Stimulated activated CD4-positive, alpha-beta T cell treated with anti-CD3 and anti-CD28 coated beads, Interleukin-4, amount 100 ng/mL, for 48 hours (primary cell): ENCODE measurements around the gene TCF20.

Experiments used
- DNase-seq, 2 donors: peaks; one replicate each; pipeline ENCODE4 v3.0.0-alpha.2; 2020; ENCODE audit warnings: low read depth in 2 of 2

TCF20 gene

GRCh38 chr22:42261296-42261695 lies 9.2 kb downstream of the TCF20 start:
- DNase-seq = no peak

GRCh38 chr22:42258126-42258525 lies 12.3 kb downstream of the TCF20 start:
- DNase-seq = no peak

- no peak for DNase-seq
Measured at GRCh38 chr22:42257386-42257785, 13.1 kb downstream of the TCF20 start.

DNA sequence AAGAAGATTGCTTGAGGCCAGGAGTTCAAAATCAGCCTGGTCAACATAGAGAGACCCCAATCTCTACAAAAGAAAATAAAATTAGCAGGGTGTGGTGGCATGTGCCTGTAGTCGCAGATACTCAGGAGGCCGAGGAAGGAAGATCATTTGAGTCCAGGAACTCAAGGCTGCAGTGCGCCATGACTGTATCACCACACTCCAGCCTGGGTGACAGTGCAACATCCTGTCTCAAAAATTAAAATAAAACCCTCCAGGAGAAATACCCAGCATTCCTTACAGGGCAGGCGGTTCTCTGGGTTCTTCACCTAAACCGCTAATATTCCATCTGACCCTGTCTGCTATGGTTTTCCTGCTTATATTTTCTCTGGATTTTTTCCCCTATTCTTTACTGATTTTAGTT lies 13.5 kb downstream of the TCF20 start:
- DNase-seq = no peak

- no peak for DNase-seq
Measured at GRCh38 chr22:42256220-42256619, 14.2 kb downstream of the TCF20 start.

GRCh38 chr22:42249831-42250230 lies 20.6 kb downstream of the TCF20 start:
- DNase-seq = no peak

DNA sequence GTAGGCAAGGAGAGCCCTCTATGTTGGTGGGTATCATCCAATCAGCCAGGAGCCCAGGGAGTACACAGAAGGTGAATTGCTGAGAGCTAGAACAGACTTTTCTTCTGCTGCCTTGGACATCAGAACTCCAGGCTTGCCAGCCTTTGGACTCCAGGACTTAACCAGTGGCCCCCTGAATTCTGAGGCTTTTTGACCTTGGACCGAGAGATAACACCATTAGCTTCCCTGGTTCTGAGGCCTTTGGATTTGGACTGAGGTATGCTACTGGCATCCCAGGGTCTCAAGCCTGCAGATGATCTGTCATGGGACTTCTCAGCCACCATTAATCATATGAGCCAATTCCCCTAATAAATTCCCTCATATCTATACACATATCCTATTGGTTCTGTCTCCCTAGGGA lies 21.5 kb downstream of the TCF20 start:
- DNase-seq = no peak

DNA sequence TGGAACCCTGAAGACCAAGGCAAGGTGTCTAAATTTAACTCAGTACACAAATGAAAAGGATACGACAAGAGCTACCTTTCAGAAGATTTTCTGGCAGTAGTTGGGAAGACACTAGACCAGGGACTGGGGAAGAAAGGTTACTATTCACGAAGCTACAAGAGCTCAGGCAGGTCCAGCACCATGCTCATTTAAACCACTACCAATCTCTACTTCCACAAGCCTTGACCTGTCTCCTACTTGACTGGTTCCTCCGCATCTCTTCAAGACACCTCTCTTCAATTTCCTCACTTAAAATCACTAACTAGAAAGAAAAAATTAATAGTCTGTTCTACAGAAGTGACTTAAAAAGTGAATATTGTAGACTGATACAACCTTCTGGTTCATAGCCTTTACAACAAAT lies 22.9 kb downstream of the TCF20 start:
- DNase-seq = no peak

GRCh38 chr22:42243802-42244060 lies 26.7 kb downstream of the TCF20 start:
- no peak for DNase-seq

DNA sequence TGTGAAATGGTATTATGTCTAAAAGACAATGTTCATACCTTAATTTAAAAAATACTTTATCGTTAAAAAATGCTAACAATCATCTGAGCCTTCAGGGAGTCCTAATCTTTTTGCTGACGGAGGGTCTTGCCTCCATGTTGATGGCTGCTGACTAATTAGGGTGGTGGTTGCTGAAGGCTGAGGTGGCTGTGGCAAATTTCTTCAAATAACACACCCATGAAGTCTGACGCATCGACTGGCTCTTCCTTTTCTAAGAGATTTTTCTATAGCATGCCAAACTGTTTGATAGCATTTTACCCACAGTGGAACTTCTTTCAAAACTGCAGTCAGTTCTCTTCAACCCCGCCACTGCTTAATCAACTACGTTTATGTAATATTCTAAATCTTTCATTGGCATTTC lies 33.6 kb downstream of the TCF20 start:
- no peak for DNase-seq

DNA sequence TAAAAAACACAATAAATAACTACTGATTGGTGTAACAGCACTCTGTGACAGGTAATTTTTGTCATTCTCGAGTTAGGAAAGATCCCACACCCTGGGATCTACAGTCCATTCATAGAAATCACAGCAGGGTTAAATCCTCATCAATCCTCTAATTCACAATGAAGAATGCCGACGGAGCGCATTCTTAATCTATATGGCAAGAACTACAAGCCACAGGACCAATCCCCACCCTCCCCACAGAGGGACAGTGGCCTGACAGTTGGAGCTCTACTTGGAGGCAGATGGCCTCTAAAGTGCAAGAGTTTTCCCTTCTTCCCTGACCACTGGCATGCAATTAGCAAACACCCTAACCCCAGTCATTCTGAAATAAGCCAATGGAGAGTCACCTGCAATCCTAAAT lies 34.2 kb downstream of the TCF20 start:
- no peak for DNase-seq

DNA sequence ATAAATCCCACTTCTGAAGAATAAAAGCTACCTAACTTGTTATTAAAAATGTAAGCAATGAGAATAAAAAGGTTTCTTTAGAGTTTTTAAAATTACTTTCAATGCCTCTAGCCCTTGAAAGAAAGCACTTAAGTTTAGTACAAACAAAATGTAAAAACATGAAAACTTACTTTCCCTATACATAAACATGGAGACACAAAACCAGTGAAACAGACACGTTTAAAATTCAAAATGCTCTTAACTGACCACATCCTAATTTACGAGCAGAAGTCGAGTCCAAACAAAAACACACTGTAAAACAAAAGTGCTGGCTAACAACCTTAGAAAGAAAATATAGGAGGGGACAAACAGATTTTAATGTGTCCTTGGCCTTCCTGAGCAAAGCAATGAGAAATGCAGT lies 36.6 kb downstream of the TCF20 start:
- no peak for DNase-seq

GRCh38 chr22:42231929-42232328 lies 38.5 kb downstream of the TCF20 start:
- DNase-seq = no peak

GRCh38 chr22:42229455-42230149 lies 40.9 kb downstream of the TCF20 start:
- DNase-seq = no peak

GRCh38 chr22:42228483-42228882 lies 42.0 kb downstream of the TCF20 start:
- DNase-seq = no peak

DNA sequence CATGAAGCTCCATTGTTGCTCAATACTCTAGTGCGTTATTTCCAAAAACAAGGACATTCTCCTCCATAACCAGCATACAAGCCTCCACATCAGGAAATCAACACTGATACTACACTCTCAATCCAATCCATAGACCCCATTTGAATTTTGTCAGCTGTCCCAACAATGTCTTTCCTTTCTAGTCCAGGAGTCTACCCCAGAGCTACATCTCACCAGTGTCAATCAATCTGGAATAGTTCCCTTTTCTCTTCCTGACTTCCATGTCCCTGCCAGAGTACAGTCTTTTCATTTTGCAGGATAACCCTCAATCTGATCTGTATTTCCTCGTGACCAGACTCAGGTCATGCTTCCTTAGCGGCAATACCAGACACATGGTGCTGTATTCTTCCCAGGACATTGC lies 43.0 kb downstream of the TCF20 start:
- no peak for DNase-seq

- no peak for DNase-seq
Measured at GRCh38 chr22:42225841-42226240, 44.6 kb downstream of the TCF20 start.

GRCh38 chr22:42222140-42222539 lies 48.3 kb downstream of the TCF20 start:
- no peak for DNase-seq
